H1 (cell line): Measurements from ENCODE around the gene GADD45B.

Experiments
- HDAC2 ChIP-seq, 2 experiments: fragments of 300-600 bp in 1 of 2; sonication (generic) in 1 of 2; IDR thresholded peaks; 2 replicates each; pipeline ENCODE4 v1.6.1; 2011 to 2012; ENCODE audit warnings: low read depth in 2 of 2, low read length in 2 of 2, mild to moderate bottlenecking in 2 of 2, moderate library complexity in 2 of 2, borderline replicate concordance in 1 of 2, inconsistent platforms in 1 of 2
- HDAC6 ChIP-seq: IDR thresholded peaks from one replicate; pipeline ENCODE4 v1.7.1; 2012; ENCODE audit warnings: low read depth, mild to moderate bottlenecking, inconsistent platforms, low read length, moderate library complexity
- POLR2A ChIP-seq, 2 experiments: IDR thresholded peaks; 1 replicate in 1 of 2; 2 replicates in 1 of 2; pipeline ENCODE4 v1.6.1; 2011; ENCODE audit warnings: low read depth in 2 of 2, low read length in 2 of 2, mild to moderate bottlenecking in 2 of 2; ENCODE audit errors: control extremely low read depth in 1 of 2
- SP1 ChIP-seq: IDR thresholded peaks from 2 replicates; pipeline ENCODE4 v1.6.1; 2011; ENCODE audit warnings: low read depth, low read length
- SRF ChIP-seq: IDR thresholded peaks from 2 replicates; pipeline ENCODE4 v1.6.1; 2011; ENCODE audit warnings: mild to moderate bottlenecking, low read depth, low read length, moderate library complexity
- SUZ12 ChIP-seq: fragments of 200-600 bp; sonication (generic); IDR thresholded peaks from 2 replicates; pipeline ENCODE4 v1.6.1; 2012; ENCODE audit warnings: mild to moderate bottlenecking, inconsistent platforms, low read length, moderate library complexity, mixed read lengths
- YY1 ChIP-seq: IDR thresholded peaks from 2 replicates; pipeline ENCODE4 v1.6.1; 2011; ENCODE audit warnings: low read depth, mild to moderate bottlenecking, low read length
- TF ChIP-seq, protein P1 (sequence below), 3 experiments: IDR thresholded peaks; 1 replicate in 2 of 3; 2 replicates in 1 of 3; pipeline versions ENCODE4 v1.5.1 to v1.6.1; 2011; ENCODE audit warnings: low read length in 3 of 3, mild to moderate bottlenecking in 3 of 3, inconsistent platforms in 2 of 3, low read depth in 1 of 3, moderate library complexity in 1 of 3; ENCODE audit not compliant: insufficient read depth in 1 of 3; ENCODE audit errors: control extremely low read depth in 1 of 3
- TF ChIP-seq, protein P2 (sequence below): IDR thresholded peaks from 2 replicates; pipeline ENCODE4 v1.6.1; 2012; ENCODE audit warnings: low read length, inconsistent platforms

DNA sequence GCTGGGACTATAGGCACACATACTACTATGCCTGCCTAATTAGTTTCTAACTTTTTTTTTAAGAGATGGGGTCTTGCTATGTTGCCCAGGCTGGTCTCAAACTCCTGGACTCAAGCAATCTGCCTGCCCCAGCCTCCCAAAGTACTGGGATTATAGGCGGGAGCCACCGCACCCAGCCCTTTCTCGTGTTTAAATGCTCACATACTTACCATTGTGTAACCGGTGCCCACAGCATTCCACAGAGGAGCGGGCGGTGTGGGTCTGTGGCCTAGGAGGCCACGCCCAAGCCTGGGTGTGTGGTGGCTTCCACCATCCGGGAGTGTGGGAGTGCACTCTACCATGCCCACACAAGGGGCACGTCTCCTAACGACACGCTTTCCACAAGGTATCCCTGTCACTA is 26.9 kb upstream of the GADD45B start:
- TF ChIP-seq, protein P1, sequence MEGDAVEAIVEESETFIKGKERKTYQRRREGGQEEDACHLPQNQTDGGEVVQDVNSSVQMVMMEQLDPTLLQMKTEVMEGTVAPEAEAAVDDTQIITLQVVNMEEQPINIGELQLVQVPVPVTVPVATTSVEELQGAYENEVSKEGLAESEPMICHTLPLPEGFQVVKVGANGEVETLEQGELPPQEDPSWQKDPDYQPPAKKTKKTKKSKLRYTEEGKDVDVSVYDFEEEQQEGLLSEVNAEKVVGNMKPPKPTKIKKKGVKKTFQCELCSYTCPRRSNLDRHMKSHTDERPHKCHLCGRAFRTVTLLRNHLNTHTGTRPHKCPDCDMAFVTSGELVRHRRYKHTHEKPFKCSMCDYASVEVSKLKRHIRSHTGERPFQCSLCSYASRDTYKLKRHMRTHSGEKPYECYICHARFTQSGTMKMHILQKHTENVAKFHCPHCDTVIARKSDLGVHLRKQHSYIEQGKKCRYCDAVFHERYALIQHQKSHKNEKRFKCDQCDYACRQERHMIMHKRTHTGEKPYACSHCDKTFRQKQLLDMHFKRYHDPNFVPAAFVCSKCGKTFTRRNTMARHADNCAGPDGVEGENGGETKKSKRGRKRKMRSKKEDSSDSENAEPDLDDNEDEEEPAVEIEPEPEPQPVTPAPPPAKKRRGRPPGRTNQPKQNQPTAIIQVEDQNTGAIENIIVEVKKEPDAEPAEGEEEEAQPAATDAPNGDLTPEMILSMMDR (IDR thresholded peaks at IDR 0.05; ENCODE audit: control extremely low read depth in 1 of 3, insufficient read depth in 1 of 3, low read depth in 1 of 3, low read length in 3 of 3): no peak
- TF ChIP-seq POLR2A (IDR thresholded peaks at IDR 0.05; ENCODE audit: control extremely low read depth in 1 of 2, low read depth in 2 of 2, low read length in 2 of 2): no peak
- no peak for TF ChIP-seq YY1
- no peak for TF ChIP-seq SRF
- no peak for TF ChIP-seq HDAC6
- no peak for TF ChIP-seq SP1
- TF ChIP-seq, protein P2, sequence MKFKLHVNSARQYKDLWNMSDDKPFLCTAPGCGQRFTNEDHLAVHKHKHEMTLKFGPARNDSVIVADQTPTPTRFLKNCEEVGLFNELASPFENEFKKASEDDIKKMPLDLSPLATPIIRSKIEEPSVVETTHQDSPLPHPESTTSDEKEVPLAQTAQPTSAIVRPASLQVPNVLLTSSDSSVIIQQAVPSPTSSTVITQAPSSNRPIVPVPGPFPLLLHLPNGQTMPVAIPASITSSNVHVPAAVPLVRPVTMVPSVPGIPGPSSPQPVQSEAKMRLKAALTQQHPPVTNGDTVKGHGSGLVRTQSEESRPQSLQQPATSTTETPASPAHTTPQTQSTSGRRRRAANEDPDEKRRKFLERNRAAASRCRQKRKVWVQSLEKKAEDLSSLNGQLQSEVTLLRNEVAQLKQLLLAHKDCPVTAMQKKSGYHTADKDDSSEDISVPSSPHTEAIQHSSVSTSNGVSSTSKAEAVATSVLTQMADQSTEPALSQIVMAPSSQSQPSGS: no peak
- no peak for TF ChIP-seq SUZ12
- TF ChIP-seq HDAC2 (IDR thresholded peaks at IDR 0.05; ENCODE audit: borderline replicate concordance in 1 of 2, low read depth in 2 of 2, low read length in 2 of 2): no peak
